GM23338 (cell line): ENCODE measurements around the gene L3MBTL4. TPM values are rescaled to one million over a fixed set of nuclear protein-coding genes. Genes with fewer than 3 reads are reported as not detected.

Source experiments
- ATAC-seq: fragments of 200-7000 bp; cut with Tn5 transposase; 3 replicates; pipeline ENCODE4 v1.9.1; 2020
- DNase-seq: peaks from one replicate; pipeline ENCODE4 v3.0.0-alpha.2; 2015; ENCODE audit warnings: low spot score
- H2AFZ ChIP-seq: fragments of 200-600 bp; sonication (generic); 2 replicates; pipeline ENCODE4 v1.8.0; 2016; ENCODE audit warnings: antibody characterized with exemption, mild to moderate bottlenecking, moderate library complexity
- H3F3A ChIP-seq: fragments of 200-600 bp; sonication (generic); replicated peaks from 2 replicates; pipeline ENCODE4 v1.8.0; 2017; ENCODE audit warnings: antibody characterized with exemption, mixed run types, low read depth
- H3K27ac ChIP-seq: fragments of 200-600 bp; sonication (generic); 2 replicates; pipeline ENCODE4 v1.6.1; 2016; ENCODE audit warnings: low read depth
- H3K27me3 ChIP-seq: fragments of 200-600 bp; sonication (generic); 2 replicates; pipeline ENCODE4 v1.8.0; 2016; ENCODE audit warnings: mild to moderate bottlenecking, mixed run types, moderate library complexity; ENCODE audit not compliant: insufficient read depth
- H3K36me3 ChIP-seq: fragments of 200-600 bp; sonication (generic); 2 replicates; pipeline ENCODE4 v1.8.0; 2016; ENCODE audit warnings: mild to moderate bottlenecking; ENCODE audit not compliant: insufficient read depth
- H3K4me1 ChIP-seq: fragments of 200-600 bp; sonication (generic); 2 replicates; pipeline ENCODE4 v1.8.0; 2016; ENCODE audit warnings: mild to moderate bottlenecking, moderate library complexity; ENCODE audit not compliant: insufficient read depth
- H3K4me2 ChIP-seq: fragments of 200-600 bp; sonication (generic); 2 replicates; pipeline ENCODE4 v1.7.1; 2017; ENCODE audit warnings: mixed run types
- H3K4me3 ChIP-seq: fragments of 200-600 bp; sonication (generic); 2 replicates; pipeline ENCODE4 v1.6.1; 2016; ENCODE audit warnings: mixed run types
- H3K79me2 ChIP-seq: fragments of 200-600 bp; sonication (generic); replicated peaks from 2 replicates; pipeline ENCODE4 v1.8.0; 2017; ENCODE audit warnings: mild to moderate bottlenecking; ENCODE audit not compliant: insufficient read depth
- H3K9me2 ChIP-seq: fragments of 200-600 bp; sonication (generic); 2 replicates; pipeline ENCODE4 v1.8.0; 2017; ENCODE audit not compliant: insufficient read depth
- H4K20me1 ChIP-seq: fragments of 200-600 bp; sonication (generic); replicated peaks from 2 replicates; pipeline ENCODE4 v1.8.0; 2017; ENCODE audit warnings: mild to moderate bottlenecking; ENCODE audit not compliant: insufficient read depth
- H3K27ac Mint-ChIP-seq: 2 replicates; pipeline ENCODE4 v1.8.0; 2020; ENCODE audit warnings: inconsistent platforms, mild to moderate bottlenecking, moderate library complexity, mixed read lengths
- H3K27me3 Mint-ChIP-seq: 3 replicates; pipeline ENCODE4 v1.8.0; 2022; ENCODE audit warnings: low read depth, mild to moderate bottlenecking, moderate library complexity, mixed read lengths, inconsistent platforms; ENCODE audit not compliant: insufficient read depth, poor library complexity
- H3K36me3 Mint-ChIP-seq: 3 replicates; pipeline ENCODE4 v1.8.0; 2021; ENCODE audit warnings: low read depth, mild to moderate bottlenecking, inconsistent platforms, moderate library complexity, mixed read lengths
- H3K4me1 Mint-ChIP-seq: 3 replicates; pipeline ENCODE4 v1.8.0; 2020; ENCODE audit warnings: mild to moderate bottlenecking, inconsistent platforms, mixed read lengths
- H3K4me3 Mint-ChIP-seq: 3 replicates; pipeline ENCODE4 v1.8.0; 2021; ENCODE audit warnings: moderate library complexity, mild to moderate bottlenecking, inconsistent platforms, mixed read lengths
- H3K9me3 Mint-ChIP-seq: 3 replicates; pipeline ENCODE4 v1.8.0; 2020; ENCODE audit warnings: moderate library complexity, mild to moderate bottlenecking, inconsistent platforms, mixed read lengths
- CREB1 ChIP-seq: fragments of 250-450 bp; sonication (Bioruptor Pico); IDR thresholded peaks from 2 replicates; pipeline ENCODE4 v1.5.0; 2020; ENCODE audit warnings: low read depth, mild to moderate bottlenecking, moderate library complexity
- EZH2 ChIP-seq: fragments of 200-600 bp; sonication (generic); IDR thresholded peaks from one replicate; pipeline ENCODE4 v1.8.0; 2017; ENCODE audit warnings: antibody characterized with exemption, mild to moderate bottlenecking, low read depth; ENCODE audit not compliant: unreplicated experiment
- EZH2phosphoT487 ChIP-seq: fragments of 200-600 bp; sonication (generic); IDR thresholded peaks from one replicate; pipeline ENCODE4 v1.8.1; 2018; ENCODE audit warnings: antibody characterized with exemption; ENCODE audit not compliant: unreplicated experiment
- JUNB ChIP-seq: IDR thresholded peaks from one replicate; pipeline ENCODE4 v1.6.1; 2016; ENCODE audit warnings: antibody characterized with exemption; ENCODE audit not compliant: unreplicated experiment
- NANOG ChIP-seq: IDR thresholded peaks from 2 replicates; pipeline ENCODE4 v1.6.1; 2016; ENCODE audit warnings: antibody characterized with exemption, borderline replicate concordance
- POLR2AphosphoS5 ChIP-seq: IDR thresholded peaks from 2 replicates; pipeline ENCODE4 v1.6.1; 2016; ENCODE audit warnings: antibody characterized with exemption, low read depth
- STAT1 ChIP-seq: IDR thresholded peaks from one replicate; pipeline ENCODE4 v1.6.1; 2016; ENCODE audit warnings: antibody characterized with exemption; ENCODE audit not compliant: unreplicated experiment
- ZNF114 ChIP-seq: fragments of 250-450 bp; sonication (Bioruptor Pico); IDR thresholded peaks from 2 replicates; pipeline ENCODE4 v1.5.0; 2020; ENCODE audit warnings: mild to moderate bottlenecking, moderate library complexity
- ZNF331 ChIP-seq: fragments of 250-450 bp; sonication (Bioruptor Pico); IDR thresholded peaks from 2 replicates; pipeline ENCODE4 v1.5.0; 2020; ENCODE audit warnings: low read depth, mild to moderate bottlenecking, moderate library complexity
- polyA plus RNA-seq: library from polyadenylated mRNA; unstranded; fragments of >200 nt; fragmentation: Nextera tagmentation; extraction: Ambion mirVana; gene quantifications from 2 replicates; pipeline ENCODE4 v1.2.1, GENCODE V29; 2016
- total RNA-seq: library from RNA; depleted of rRNA; stranded (reverse); fragments of >200 nt; shearing (Covaris generic); gene quantifications from 2 replicates; pipeline ENCODE4 v1.2.3, GENCODE V29; 2014
- TF ChIP-seq, protein P1 (sequence below): IDR thresholded peaks from 2 replicates; pipeline ENCODE4 v1.6.1; 2016; ENCODE audit warnings: antibody characterized with exemption
- TF ChIP-seq, protein P2 (sequence below): fragments of 250-450 bp; sonication (Bioruptor Pico); IDR thresholded peaks from 2 replicates; pipeline ENCODE4 v1.5.0; 2020; ENCODE audit warnings: mild to moderate bottlenecking, moderate library complexity
- TF ChIP-seq, protein P3 (sequence below), 2 experiments: fragments of 200-600 bp in 1 of 2; sonication (generic) in 1 of 2; conservative IDR thresholded peaks; 2 replicates each; pipeline versions ENCODE4 v1.5.1 to v1.6.1; 2016 to 2017; ENCODE audit warnings: antibody characterized with exemption in 2 of 2, low read depth in 2 of 2, mild to moderate bottlenecking in 2 of 2, moderate library complexity in 1 of 2
- TF ChIP-seq, protein P4 (sequence below): IDR thresholded peaks from one replicate; pipeline ENCODE4 v1.6.1; 2018; ENCODE audit warnings: antibody characterized with exemption; ENCODE audit not compliant: unreplicated experiment

Gene L3MBTL4
- total and polyA plus RNA-seq, 2 experiments from 2014 or later = 0.48 to 2.8 TPM

DNA sequence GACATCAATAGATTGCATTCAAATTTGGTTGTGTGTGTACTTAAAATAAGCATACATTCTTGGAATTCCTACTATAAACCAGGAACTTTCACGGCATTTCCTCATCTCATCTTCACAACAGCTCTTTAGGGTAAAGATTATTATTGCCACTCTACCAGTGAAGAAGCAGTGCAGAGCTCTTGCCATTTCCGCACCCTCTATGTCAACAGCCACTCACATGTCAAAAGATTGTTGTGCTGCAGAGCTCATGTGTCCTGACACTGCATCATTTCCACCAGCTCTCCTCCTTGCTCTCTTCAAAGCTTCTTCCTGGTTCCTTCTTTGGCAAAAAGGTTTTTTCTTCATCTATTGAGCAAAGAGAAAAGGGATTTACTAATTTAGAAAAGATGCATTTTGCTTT lies 26.5 kb upstream of the L3MBTL4 start:
- no peaks in the 10 kb centered on the region for H3K36me3 ChIP-seq
- no peaks in the 10 kb centered on the region for H3K4me1 ChIP-seq
- no peaks in the 10 kb centered on the region for H3K27me3 ChIP-seq
- no peak overlapping the region for H3K4me3 ChIP-seq
- H3K27me3 Mint-ChIP-seq = peaks cover 4% of the 10 kb centered on the region
- 0 out of 2 replicates have a peak overlapping the region, but pooled peaks have one; percentile 39 for H2AFZ ChIP-seq
- H3K27ac ChIP-seq = no peak overlapping the region
- no peak for DNase-seq
- H3K4me3 Mint-ChIP-seq = no peak overlapping the region
- no peak overlapping the region for H3K4me2 ChIP-seq
- no peaks in the 10 kb centered on the region for H3K79me2 ChIP-seq
- no peaks in the 10 kb centered on the region for H3F3A ChIP-seq
- H3K4me1 Mint-ChIP-seq = peaks cover 7% of the 10 kb centered on the region
- H3K36me3 Mint-ChIP-seq = no peaks in the 10 kb centered on the region
- no peak for TF ChIP-seq CREB1 (CRISPR knock-in tag)
- no peak for TF ChIP-seq ZNF114 (CRISPR knock-in tag)
- TF ChIP-seq, protein P1, sequence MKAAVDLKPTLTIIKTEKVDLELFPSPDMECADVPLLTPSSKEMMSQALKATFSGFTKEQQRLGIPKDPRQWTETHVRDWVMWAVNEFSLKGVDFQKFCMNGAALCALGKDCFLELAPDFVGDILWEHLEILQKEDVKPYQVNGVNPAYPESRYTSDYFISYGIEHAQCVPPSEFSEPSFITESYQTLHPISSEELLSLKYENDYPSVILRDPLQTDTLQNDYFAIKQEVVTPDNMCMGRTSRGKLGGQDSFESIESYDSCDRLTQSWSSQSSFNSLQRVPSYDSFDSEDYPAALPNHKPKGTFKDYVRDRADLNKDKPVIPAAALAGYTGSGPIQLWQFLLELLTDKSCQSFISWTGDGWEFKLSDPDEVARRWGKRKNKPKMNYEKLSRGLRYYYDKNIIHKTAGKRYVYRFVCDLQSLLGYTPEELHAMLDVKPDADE = no peak
- TF ChIP-seq, protein P2, sequence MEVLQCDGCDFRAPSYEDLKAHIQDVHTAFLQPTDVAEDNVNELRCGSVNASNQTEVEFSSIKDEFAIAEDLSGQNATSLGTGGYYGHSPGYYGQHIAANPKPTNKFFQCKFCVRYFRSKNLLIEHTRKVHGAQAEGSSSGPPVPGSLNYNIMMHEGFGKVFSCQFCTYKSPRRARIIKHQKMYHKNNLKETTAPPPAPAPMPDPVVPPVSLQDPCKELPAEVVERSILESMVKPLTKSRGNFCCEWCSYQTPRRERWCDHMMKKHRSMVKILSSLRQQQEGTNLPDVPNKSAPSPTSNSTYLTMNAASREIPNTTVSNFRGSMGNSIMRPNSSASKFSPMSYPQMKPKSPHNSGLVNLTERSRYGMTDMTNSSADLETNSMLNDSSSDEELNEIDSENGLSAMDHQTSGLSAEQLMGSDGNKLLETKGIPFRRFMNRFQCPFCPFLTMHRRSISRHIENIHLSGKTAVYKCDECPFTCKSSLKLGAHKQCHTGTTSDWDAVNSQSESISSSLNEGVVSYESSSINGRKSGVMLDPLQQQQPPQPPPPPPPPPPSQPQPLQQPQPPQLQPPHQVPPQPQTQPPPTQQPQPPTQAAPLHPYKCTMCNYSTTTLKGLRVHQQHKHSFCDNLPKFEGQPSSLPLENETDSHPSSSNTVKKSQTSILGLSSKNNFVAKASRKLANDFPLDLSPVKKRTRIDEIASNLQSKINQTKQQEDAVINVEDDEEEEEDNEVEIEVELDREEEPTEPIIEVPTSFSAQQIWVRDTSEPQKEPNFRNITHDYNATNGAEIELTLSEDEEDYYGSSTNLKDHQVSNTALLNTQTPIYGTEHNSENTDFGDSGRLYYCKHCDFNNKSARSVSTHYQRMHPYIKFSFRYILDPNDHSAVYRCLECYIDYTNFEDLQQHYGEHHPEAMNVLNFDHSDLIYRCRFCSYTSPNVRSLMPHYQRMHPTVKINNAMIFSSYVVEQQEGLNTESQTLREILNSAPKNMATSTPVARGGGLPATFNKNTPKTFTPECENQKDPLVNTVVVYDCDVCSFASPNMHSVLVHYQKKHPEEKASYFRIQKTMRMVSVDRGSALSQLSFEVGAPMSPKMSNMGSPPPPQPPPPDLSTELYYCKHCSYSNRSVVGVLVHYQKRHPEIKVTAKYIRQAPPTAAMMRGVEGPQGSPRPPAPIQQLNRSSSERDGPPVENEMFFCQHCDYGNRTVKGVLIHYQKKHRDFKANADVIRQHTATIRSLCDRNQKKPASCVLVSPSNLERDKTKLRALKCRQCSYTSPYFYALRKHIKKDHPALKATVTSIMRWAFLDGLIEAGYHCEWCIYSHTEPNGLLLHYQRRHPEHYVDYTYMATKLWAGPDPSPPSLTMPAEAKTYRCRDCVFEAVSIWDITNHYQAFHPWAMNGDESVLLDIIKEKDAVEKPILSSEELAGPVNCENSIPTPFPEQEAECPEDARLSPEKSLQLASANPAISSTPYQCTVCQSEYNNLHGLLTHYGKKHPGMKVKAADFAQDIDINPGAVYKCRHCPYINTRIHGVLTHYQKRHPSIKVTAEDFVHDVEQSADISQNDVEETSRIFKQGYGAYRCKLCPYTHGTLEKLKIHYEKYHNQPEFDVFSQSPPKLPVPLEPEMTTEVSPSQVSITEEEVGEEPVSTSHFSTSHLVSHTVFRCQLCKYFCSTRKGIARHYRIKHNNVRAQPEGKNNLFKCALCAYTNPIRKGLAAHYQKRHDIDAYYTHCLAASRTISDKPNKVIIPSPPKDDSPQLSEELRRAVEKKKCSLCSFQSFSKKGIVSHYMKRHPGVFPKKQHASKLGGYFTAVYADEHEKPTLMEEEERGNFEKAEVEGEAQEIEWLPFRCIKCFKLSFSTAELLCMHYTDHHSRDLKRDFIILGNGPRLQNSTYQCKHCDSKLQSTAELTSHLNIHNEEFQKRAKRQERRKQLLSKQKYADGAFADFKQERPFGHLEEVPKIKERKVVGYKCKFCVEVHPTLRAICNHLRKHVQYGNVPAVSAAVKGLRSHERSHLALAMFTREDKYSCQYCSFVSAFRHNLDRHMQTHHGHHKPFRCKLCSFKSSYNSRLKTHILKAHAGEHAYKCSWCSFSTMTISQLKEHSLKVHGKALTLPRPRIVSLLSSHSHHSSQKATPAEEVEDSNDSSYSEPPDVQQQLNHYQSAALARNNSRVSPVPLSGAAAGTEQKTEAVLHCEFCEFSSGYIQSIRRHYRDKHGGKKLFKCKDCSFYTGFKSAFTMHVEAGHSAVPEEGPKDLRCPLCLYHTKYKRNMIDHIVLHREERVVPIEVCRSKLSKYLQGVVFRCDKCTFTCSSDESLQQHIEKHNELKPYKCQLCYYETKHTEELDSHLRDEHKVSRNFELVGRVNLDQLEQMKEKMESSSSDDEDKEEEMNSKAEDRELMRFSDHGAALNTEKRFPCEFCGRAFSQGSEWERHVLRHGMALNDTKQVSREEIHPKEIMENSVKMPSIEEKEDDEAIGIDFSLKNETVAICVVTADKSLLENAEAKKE (CRISPR knock-in tag) = no peak
- TF ChIP-seq EZH2 = no peak
- no peak for TF ChIP-seq STAT1
- TF ChIP-seq, protein P3, sequence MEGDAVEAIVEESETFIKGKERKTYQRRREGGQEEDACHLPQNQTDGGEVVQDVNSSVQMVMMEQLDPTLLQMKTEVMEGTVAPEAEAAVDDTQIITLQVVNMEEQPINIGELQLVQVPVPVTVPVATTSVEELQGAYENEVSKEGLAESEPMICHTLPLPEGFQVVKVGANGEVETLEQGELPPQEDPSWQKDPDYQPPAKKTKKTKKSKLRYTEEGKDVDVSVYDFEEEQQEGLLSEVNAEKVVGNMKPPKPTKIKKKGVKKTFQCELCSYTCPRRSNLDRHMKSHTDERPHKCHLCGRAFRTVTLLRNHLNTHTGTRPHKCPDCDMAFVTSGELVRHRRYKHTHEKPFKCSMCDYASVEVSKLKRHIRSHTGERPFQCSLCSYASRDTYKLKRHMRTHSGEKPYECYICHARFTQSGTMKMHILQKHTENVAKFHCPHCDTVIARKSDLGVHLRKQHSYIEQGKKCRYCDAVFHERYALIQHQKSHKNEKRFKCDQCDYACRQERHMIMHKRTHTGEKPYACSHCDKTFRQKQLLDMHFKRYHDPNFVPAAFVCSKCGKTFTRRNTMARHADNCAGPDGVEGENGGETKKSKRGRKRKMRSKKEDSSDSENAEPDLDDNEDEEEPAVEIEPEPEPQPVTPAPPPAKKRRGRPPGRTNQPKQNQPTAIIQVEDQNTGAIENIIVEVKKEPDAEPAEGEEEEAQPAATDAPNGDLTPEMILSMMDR (conservative IDR thresholded peaks at IDR 0.05; ENCODE audit: low read depth in 2 of 2) = no peak
- TF ChIP-seq, protein P4, sequence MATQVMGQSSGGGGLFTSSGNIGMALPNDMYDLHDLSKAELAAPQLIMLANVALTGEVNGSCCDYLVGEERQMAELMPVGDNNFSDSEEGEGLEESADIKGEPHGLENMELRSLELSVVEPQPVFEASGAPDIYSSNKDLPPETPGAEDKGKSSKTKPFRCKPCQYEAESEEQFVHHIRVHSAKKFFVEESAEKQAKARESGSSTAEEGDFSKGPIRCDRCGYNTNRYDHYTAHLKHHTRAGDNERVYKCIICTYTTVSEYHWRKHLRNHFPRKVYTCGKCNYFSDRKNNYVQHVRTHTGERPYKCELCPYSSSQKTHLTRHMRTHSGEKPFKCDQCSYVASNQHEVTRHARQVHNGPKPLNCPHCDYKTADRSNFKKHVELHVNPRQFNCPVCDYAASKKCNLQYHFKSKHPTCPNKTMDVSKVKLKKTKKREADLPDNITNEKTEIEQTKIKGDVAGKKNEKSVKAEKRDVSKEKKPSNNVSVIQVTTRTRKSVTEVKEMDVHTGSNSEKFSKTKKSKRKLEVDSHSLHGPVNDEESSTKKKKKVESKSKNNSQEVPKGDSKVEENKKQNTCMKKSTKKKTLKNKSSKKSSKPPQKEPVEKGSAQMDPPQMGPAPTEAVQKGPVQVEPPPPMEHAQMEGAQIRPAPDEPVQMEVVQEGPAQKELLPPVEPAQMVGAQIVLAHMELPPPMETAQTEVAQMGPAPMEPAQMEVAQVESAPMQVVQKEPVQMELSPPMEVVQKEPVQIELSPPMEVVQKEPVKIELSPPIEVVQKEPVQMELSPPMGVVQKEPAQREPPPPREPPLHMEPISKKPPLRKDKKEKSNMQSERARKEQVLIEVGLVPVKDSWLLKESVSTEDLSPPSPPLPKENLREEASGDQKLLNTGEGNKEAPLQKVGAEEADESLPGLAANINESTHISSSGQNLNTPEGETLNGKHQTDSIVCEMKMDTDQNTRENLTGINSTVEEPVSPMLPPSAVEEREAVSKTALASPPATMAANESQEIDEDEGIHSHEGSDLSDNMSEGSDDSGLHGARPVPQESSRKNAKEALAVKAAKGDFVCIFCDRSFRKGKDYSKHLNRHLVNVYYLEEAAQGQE = no peak
- no peak for TF ChIP-seq EZH2phosphoT487
- TF ChIP-seq JUNB = no peak
- no peak for TF ChIP-seq NANOG
- no peak for TF ChIP-seq POLR2AphosphoS5
- TF ChIP-seq ZNF331 (CRISPR knock-in tag) = no peak
- H3K9me2 ChIP-seq = no peaks in the 10 kb centered on the region; the same call in 1 of the 2 replicates
- no peaks in the 10 kb centered on the region for H3K9me3 Mint-ChIP-seq
- no peak for ATAC-seq
- H4K20me1 ChIP-seq = no peaks in the 10 kb centered on the region
- no peak overlapping the region for H3K27ac Mint-ChIP-seq
